HG03520 (cell line): ENCODE measurements around the gene ADCY6.
"Not testable (repeated sequence)": the region's sequence is repeated elsewhere in the genome, so short reads cannot be mapped to it uniquely, and the experiment has no call there.

Source experiments
- ATAC-seq: cut with Tn5 transposase; IDR thresholded peaks from one replicate; pipeline ENCODE4 v1.9.1; 2021; ENCODE audit warnings: mild to moderate bottlenecking, moderate library complexity; ENCODE audit not compliant: unreplicated experiment

Gene ADCY6

DNA sequence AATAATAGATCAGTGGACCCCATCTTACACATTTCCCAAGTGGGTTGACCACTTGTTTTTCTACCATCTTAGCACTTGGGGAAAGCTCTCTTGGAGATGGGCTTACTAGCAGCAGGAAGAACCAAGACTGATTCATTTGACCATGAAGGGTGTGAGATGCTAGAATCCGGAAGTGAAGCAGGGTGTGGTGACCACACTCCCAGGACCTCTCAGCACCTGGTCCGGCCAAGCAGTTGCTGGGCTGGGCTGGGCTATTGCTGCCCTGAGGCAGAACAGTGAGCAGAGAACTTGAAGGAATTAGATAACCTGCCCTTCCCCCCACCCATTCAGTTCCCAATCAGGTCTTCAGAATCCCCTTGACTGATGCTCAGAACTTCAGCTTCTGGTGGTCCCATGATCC lies 24.4 kb downstream of the ADCY6 start:
- ATAC-seq: no peak

DNA sequence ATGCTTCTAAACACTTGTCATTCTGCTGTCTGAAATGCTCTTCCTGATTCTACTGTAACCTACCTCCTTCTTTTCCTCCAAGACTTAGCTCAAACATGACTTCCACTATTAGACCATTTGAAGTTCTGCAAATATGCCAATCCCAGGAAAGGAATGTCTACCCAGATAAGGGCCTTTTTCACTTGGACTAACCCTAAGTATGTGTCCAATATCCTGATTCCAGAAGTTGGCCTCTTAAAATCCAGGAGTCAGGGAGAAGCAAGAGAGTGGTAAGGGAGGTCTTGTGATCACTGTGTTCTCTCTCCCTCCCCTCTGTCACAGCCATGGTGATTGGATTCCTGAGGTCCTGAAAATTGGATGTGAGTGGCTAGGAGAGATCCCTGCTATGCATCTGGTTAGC lies 30.2 kb downstream of the ADCY6 start:
- ATAC-seq: no peak

DNA sequence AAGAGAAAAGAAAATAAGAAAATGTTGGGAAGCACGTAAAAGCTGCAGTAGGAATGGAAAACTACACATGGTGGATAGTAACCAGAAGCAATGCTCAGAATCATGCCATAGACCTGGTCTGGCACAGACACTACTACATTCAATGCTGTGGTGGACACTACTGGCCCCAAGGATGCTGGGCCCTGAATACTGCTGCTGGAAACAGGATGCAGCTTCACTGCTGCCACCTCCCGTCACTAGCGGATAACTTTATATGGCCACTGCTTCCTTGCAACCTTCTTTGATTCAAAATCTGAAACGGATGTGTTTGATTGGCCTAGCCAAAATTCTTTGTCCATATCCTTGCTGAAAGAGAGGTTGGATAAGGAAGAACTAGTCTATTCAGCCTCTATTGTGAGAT lies 30.7 kb downstream of the ADCY6 start:
- no peak for ATAC-seq

DNA sequence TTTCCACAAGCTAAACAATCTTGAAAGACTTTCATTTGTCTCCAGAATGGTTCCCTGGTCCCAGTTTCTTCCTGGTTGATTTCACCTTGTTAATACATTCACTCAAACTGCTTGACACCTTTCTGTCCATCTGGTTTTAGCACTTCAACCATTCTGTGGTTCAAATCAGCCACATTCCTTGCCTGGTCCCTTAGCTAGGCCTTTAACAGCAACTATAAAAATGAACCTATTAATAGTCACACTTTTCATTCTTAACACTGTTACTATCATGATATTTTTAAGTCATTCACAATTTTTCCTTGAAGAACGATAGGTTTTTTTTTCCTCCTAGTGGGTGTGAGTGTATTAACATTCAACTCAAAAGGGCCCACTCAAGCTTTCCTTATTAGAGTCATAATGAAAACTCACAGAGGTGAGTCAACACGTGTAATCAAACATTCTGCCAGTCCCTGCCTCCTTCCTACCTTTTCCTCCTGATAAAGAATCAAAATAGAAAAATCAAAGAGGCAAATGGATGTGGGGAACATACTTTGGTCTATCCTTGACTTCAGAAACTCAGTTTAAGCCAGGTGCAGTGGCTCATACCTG lies 38.0 kb downstream of the ADCY6 start:
- ATAC-seq: no peak

DNA sequence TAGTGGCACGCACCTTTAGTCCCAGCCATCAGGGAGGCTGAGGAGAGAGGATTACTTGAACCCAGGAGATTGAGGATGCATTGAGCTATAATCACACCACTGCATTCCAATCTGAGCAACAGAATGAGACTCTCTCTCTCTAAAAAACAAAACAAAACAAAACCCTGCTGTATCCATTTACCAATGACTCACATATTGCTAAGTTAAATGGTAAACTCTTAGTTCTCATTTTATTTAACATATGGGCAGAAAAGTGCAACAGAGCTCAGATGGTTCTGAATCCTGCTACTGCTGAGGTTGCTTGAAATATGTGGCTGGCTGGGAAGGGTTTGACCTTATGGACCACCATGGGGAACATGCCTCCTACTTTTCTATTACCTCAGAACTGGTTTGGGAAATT lies 38.7 kb downstream of the ADCY6 start:
- no peak for ATAC-seq

DNA sequence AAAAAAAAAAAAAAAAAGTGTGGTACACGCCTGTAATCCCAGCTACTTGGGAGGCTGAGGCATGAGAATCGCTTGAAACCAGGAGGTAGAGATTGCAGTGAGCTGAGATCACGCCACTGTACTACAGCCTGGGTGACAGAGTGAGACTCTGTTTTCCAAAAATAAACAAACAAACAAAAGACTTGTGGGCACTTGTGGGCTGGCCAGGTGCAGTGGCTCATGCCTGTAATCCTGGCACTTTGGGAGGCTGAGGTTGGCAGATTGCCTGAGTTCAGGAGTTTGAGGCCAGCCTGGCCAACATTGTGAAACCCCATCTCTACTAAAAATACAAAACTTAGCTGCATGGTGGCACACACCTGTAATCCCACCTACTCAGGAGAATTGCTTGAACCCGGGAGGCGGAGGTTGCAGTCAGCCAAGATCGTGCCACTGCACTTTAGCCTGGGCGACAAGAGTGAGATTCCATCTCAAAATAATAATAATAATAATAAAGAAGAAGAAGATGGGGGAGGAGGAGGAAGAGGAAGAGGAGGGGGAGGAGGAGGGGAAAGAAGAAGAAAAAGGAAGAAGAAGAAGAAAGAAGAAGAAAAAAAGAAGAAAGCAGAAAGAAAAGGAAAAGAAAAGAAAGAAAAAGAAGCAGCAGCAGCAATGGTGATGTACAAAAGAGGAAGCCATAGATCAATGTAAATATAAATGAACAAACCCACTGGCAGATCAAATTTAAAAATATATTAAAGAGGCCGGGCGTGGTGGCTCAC lies 44.5 kb downstream of the ADCY6 start:
- ATAC-seq: no peak

DNA sequence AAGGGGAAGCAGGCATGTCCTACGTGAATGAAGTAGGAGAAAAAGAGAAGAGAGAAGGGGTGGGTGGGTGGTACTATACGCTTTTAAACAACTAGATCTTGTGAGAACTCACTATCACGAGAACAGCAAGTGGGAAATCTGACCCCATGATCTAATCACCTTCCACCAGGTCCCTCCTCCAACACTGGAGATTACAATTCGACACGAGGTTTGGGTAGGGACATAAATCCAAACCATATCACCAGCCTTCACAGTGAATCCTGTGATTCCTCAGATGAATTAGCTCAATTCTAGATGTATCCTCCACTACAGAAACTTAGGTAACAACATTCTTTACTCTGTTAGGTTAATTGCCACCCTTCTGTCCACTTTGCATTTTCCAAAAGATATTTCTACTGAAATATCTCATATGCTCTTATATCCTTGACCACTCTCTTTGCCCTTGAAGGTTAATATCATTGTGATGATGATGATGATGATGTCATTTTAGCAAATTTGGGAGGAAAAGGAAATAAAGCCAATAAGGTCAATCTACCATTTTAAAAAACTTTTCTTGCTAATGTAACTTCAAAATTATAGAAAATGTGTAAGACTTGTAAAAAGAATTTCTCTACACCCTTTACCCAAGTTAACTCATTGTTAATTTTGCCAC lies 49.1 kb downstream of the ADCY6 start:
- ATAC-seq: no peak

DNA sequence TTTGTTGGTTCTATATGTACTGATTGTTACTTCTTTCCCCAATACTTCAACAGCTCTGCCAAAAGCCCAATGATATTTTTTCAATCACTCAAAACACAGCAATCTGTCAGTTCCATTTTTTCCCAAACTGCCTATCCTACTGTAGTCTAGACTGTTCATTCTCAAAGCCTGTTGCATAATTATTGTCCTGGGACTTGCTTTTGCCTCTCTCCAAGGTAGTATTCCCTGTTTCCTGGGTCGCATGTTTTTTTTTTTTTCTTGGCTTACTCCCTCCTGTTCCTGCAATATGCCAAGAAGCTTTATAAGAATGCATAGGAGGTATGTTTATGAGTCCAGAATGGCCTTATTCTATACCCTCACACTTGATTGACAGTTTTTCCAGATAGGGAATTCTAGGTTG lies 52.4 kb downstream of the ADCY6 start:
- no peak for ATAC-seq

DNA sequence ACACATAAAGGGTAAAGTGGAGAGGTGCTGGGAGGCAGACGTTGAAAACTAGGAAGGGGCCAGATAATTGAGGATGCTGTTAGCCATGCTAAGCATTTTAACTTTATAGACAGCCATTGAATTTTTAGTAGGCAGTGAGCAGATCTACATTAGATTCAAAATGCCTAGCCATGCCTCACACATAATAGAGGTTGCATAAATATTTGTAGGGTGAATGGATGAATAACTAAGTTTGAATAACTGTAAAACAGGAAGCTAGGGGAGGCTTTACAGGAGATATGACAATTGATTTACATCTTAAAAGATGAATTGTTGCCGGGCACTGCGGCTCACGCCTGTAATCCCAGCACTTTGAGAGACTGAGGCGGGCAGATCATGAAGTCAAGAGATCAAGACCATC lies 60.1 kb downstream of the ADCY6 start:
- no peak for ATAC-seq

DNA sequence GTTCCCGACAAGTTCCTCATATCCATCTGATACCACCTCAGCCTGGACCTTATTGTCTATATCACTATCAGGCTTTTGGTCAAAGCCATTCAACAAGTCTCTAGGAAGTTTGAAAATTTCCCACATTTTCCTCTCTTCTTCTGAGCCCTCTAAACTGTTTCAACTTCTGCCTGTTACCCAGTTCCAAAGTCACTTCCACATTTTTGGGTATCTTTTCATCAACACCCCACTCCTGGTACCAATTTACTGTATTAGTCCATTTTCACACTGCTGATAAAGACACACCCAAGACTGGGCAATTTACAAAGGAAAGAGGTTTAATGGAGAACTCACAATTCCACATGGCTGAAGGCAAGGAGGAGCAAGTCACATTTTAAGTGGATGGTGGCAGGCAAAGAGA lies 68.2 kb downstream of the ADCY6 start:
- ATAC-seq: not testable (repeated sequence)

DNA sequence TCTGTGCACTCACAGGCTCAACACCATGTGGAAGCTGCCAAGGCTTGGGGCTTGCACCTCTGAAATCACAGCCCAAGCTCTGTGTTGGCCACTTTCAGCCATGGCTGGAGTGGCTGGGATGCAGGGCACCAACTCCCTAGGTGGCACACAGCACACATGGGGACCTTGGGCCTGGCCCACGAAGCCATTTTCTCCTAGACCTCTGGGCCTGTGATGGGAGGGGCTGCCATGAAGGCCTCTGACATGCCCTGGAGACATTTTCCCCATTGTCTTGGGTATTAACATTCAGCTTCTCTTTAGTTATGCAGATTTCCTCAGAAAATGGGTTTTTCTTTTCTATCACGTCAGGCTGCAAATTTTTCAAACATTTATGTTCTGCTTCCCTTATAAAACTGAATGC lies 68.7 kb downstream of the ADCY6 start:
- ATAC-seq: not testable (repeated sequence)

DNA sequence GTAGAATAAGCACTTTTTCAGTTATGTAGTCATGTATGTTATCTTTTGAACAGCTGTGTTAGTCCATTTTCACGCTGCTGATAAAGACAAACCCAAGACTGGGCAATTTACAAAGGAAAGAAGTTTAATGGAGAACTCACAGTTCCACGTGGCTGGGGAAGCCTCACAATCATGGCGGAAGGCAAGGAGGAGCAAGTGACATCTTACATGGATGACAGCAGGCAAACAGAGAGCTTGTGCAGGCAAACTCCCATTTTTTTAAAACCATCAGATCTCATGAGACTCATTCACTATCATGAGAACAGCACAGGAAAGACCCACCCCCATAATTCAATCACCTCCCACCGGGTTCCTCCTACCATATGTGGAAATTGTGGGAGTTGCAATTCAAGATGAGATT lies 69.9 kb downstream of the ADCY6 start:
- not testable (repeated sequence) for ATAC-seq

DNA sequence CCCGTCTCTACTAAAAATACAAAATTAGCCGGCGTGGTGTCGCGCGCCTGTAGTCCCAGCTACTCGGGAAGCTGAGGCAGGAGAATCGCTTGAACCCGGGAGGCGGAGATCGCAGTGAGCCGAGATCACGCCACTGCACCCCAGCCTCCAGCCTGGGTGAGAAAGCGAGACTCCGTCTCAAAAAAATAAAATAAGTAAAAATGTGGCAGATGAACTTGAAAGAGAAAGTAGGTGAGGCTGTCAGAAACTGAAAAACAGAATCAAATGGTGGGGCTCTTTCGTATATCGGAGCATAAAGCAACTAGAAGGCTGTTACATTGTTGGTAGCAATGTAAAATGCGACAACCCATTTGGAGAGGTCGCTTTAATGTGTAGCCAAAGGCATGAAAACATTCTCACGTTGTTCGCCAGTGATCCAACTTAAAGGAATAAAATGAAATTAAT lies 71.6 kb downstream of the ADCY6 start:
- no peak for ATAC-seq

DNA sequence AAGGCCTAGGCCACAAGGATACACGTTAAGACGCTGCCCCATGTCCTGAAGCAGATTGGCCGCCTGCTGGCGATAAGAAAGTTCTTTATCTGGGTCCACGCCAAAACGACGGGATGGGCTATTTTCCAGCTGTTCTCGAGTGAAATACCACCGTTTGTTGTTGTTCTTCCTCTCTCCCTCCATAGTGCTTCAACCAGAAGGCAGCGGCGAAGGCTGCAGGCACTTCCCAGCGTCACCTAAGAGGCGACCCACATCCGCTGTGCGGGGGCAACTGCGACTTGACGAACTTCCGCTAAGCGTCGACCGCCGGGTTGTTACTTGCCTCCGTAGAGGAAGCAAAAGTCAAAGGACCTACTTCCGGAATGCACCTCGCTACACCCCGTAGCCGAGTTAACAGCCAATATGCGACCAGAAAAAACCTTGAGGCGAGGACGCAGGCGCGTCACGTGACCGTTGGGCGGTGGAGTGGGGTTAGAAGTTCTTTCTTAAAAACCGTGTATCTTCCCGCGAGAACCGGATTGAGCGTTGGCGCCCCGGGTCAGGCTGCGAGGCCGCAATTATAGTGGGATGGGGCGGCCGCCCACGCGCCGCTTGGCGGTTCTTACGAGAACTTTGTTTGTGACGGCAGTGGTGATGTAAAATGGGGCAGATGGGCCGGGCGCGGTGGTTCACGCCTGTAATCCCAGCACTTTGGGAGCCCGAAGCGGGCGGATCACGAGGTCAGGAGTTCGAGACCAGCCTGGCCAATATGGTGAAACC lies 72.2 kb downstream of the ADCY6 start, which contains the start of gene CCNT1:
Gene CCNT1, minus strand, starts transcription at position 215 of the 759 bp plus-strand sequence. Its CDS starts 32 bp downstream, at position 183.
- ATAC-seq: peak; percentile 96
